HepG2 (cell line): ENCODE measurements around the gene FERMT2. TPM values are rescaled to one million over a fixed set of nuclear protein-coding genes. Genes with fewer than 3 reads are reported as not detected.

Experiments used
- ATF7-NPFF ChIP-seq: sonication (generic); formaldehyde crosslinking; IDR thresholded peaks from 2 replicates; pipeline ENCODE4 v1.8.1; 2023; ENCODE audit warnings: mild to moderate bottlenecking, low read depth, missing genetic modification reagents, moderate library complexity
- CCDC6 ChIP-seq: sonication (generic); formaldehyde crosslinking; IDR thresholded peaks from 2 replicates; pipeline ENCODE4 v1.8.1; 2022; ENCODE audit warnings: mild to moderate bottlenecking, missing genetic modification reagents, moderate library complexity
- FOXO1 ChIP-seq: sonication (generic); formaldehyde crosslinking; IDR thresholded peaks from 2 replicates; pipeline ENCODE4 v1.4.0; 2020; ENCODE audit warnings: missing genetic modification reagents
- GATAD2A ChIP-seq: IDR thresholded peaks from 2 replicates; pipeline ENCODE4 v1.6.1; 2016
- HNRNPL ChIP-seq: fragments of 200-400 bp; formaldehyde crosslinking; IDR thresholded peaks from 2 replicates; pipeline ENCODE4 v1.6.1; 2017; ENCODE audit warnings: mild to moderate bottlenecking, low read depth, low read length
- HNRNPLL ChIP-seq: fragments of 200-400 bp; formaldehyde crosslinking; IDR thresholded peaks from 2 replicates; pipeline ENCODE4 v1.6.1; 2017; ENCODE audit warnings: mild to moderate bottlenecking, low read depth, low read length; ENCODE audit not compliant: poor library complexity, severe bottlenecking
- JDP2 ChIP-seq: sonication (generic); formaldehyde crosslinking; IDR thresholded peaks from 2 replicates; pipeline ENCODE4 v1.8.1; 2022; ENCODE audit warnings: missing genetic modification reagents, borderline replicate concordance
- KAT7 ChIP-seq: IDR thresholded peaks from 2 replicates; pipeline ENCODE4 v1.6.1; 2018; ENCODE audit warnings: borderline replicate concordance, missing compliant biosample characterization
- KLF13 ChIP-seq: sonication (generic); formaldehyde crosslinking; IDR thresholded peaks from 2 replicates; pipeline ENCODE4 v1.4.0; 2020; ENCODE audit warnings: mild to moderate bottlenecking, missing genetic modification reagents
- KMT2A ChIP-seq: sonication (generic); formaldehyde crosslinking; IDR thresholded peaks from 2 replicates; pipeline ENCODE4 v1.4.0; 2020; ENCODE audit warnings: missing genetic modification reagents
- MEIS2 ChIP-seq: sonication (generic); formaldehyde crosslinking; IDR thresholded peaks from 2 replicates; pipeline ENCODE4 v1.9.0; 2021; ENCODE audit warnings: mild to moderate bottlenecking, missing genetic modification reagents
- NCOA1 ChIP-seq: sonication (generic); formaldehyde crosslinking; IDR thresholded peaks from 2 replicates; pipeline ENCODE4 v1.9.0; 2021; ENCODE audit warnings: missing genetic modification reagents
- NR3C1 ChIP-seq: sonication (generic); formaldehyde crosslinking; IDR thresholded peaks from 2 replicates; pipeline ENCODE4 v1.4.0; 2020; ENCODE audit warnings: missing genetic modification reagents
- PHF5A ChIP-seq: IDR thresholded peaks from one replicate; pipeline ENCODE4 v1.6.1; 2018; ENCODE audit warnings: low read depth, missing genetic modification reagents; ENCODE audit not compliant: unreplicated experiment
- RARA ChIP-seq: IDR thresholded peaks from 2 replicates; pipeline ENCODE4 v1.6.1; 2016; ENCODE audit warnings: missing genetic modification reagents, missing compliant biosample characterization
- SIX1 ChIP-seq: sonication (generic); formaldehyde crosslinking; IDR thresholded peaks from 2 replicates; pipeline ENCODE4 v1.4.0; 2020; ENCODE audit warnings: missing genetic modification reagents, borderline replicate concordance
- SUZ12 ChIP-seq: fragments of 150-350 bp; IDR thresholded peaks from 2 replicates; pipeline ENCODE4 v1.6.1; 2014; ENCODE audit warnings: low read depth, low read length
- TCF7L2 ChIP-seq: IDR thresholded peaks from 2 replicates; pipeline ENCODE4 v1.6.1; 2011; ENCODE audit warnings: mild to moderate bottlenecking, low read depth, low read length, moderate library complexity
- ZNF205 ChIP-seq: IDR thresholded peaks from 2 replicates; pipeline ENCODE4 v1.6.1; 2018; ENCODE audit warnings: missing biosample characterization, missing genetic modification reagents
- ZNF501 ChIP-seq: sonication (generic); formaldehyde crosslinking; IDR thresholded peaks from 2 replicates; pipeline ENCODE4 v1.5.1; 2020; ENCODE audit warnings: mild to moderate bottlenecking, moderate library complexity, missing genetic modification reagents
- ZNF598 ChIP-seq: sonication (generic); formaldehyde crosslinking; IDR thresholded peaks from 2 replicates; pipeline ENCODE4 v1.5.1; 2020; ENCODE audit warnings: mild to moderate bottlenecking, missing genetic modification reagents, borderline replicate concordance
- ZNF609 ChIP-seq: sonication (generic); formaldehyde crosslinking; IDR thresholded peaks from 2 replicates; pipeline ENCODE4 v1.4.0; 2020; ENCODE audit warnings: mild to moderate bottlenecking, missing genetic modification reagents, borderline replicate concordance
- ZNF704 ChIP-seq: sonication (generic); formaldehyde crosslinking; IDR thresholded peaks from 2 replicates; pipeline ENCODE4 v1.8.1; 2023; ENCODE audit warnings: mild to moderate bottlenecking, inconsistent platforms, moderate library complexity, missing genetic modification reagents, borderline replicate concordance
- ZNF720 ChIP-seq: sonication (generic); formaldehyde crosslinking; IDR thresholded peaks from 2 replicates; pipeline ENCODE4 v1.4.0; 2020; ENCODE audit warnings: missing genetic modification reagents
- ZNF788 ChIP-seq: sonication (generic); formaldehyde crosslinking; IDR thresholded peaks from 2 replicates; pipeline ENCODE4 v1.5.0; 2020; ENCODE audit warnings: mild to moderate bottlenecking, missing genetic modification reagents, borderline replicate concordance
- ZNF839 ChIP-seq: sonication (generic); formaldehyde crosslinking; IDR thresholded peaks from 2 replicates; pipeline ENCODE4 v1.4.0; 2020; ENCODE audit warnings: missing genetic modification reagents, mild to moderate bottlenecking, borderline replicate concordance
- ZSCAN22 ChIP-seq: sonication (generic); formaldehyde crosslinking; IDR thresholded peaks from 2 replicates; pipeline ENCODE4 v1.4.0; 2020; ENCODE audit warnings: mild to moderate bottlenecking, missing genetic modification reagents
- polyA plus RNA-seq, 8 experiments: library from polyadenylated mRNA; depleted of rRNA in 3 of 8; stranded (reverse) in 7 of 8; unstranded in 1 of 8; fragments of >200 nt; fragmentation: Illumina TruSeq in 4 of 8; extraction: Trizol in 4 of 8; gene quantifications; 2 replicates each; pipeline versions ENCODE4 v1.2.1 to v1.2.3, GENCODE V29; 2011 to 2016; ENCODE audit warnings: low read depth in 4 of 8, missing spikeins in 1 of 8, mixed read lengths in 1 of 8; ENCODE audit not compliant: insufficient read depth in 1 of 8
- total RNA-seq, 5 experiments: library from RNA; depleted of rRNA; stranded (reverse); fragments of >200 nt; fragmentation: Illumina TruSeq; extraction: Trizol; gene quantifications; 2 replicates each; pipeline ENCODE4 v1.2.3, GENCODE V29; 2016; ENCODE audit warnings: low read depth in 1 of 5
- TF ChIP-seq, protein P1 (sequence below): IDR thresholded peaks from 2 replicates; pipeline ENCODE4 v1.6.1; 2016; ENCODE audit warnings: missing genetic modification reagents, missing compliant biosample characterization

Gene FERMT2
- total and polyA plus RNA-seq, 2 of the 13 experiments (the other 11 are each of a cell fraction or from before 2014, with no cell fraction given): 36.2 to 60.4 TPM

- no peak; the same call in 1 of the 2 replicates for TF ChIP-seq JDP2
- TF ChIP-seq SIX1 (CRISPR knock-in tag): peak; percentile 90
- no peak for TF ChIP-seq ZSCAN22
- TF ChIP-seq ATF7-NPFF: no peak
- no peak for TF ChIP-seq HNRNPLL
- peak; percentile 100 for TF ChIP-seq RARA (CRISPR knock-in tag)
- no peak for TF ChIP-seq KAT7
- TF ChIP-seq ZNF205 (CRISPR knock-in tag): 0 out of 2 replicates have a peak, but pooled peaks have one; percentile 58
- no peak for TF ChIP-seq CCDC6
- TF ChIP-seq MEIS2: no peak
- TF ChIP-seq KMT2A (CRISPR knock-in tag): peak; percentile 47; the same call in 1 of the 2 replicates
- TF ChIP-seq ZNF609 (CRISPR knock-in tag): peak; percentile 97
- TF ChIP-seq KLF13 (CRISPR knock-in tag): no peak
- TF ChIP-seq ZNF704 (CRISPR knock-in tag): no peak
- TF ChIP-seq, protein P1, sequence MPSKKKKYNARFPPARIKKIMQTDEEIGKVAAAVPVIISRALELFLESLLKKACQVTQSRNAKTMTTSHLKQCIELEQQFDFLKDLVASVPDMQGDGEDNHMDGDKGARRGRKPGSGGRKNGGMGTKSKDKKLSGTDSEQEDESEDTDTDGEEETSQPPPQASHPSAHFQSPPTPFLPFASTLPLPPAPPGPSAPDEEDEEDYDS (CRISPR knock-in tag): no peak; the same call in 1 of the 2 replicates
- TF ChIP-seq GATAD2A (CRISPR knock-in tag): peak; percentile 100
- TF ChIP-seq HNRNPL: 0 out of 2 replicates have a peak, but pooled peaks have one; percentile 29
- TF ChIP-seq FOXO1 (CRISPR knock-in tag): peak; percentile 100
- TF ChIP-seq SUZ12: no peak
- TF ChIP-seq ZNF598 (CRISPR knock-in tag): no peak
- TF ChIP-seq PHF5A (CRISPR knock-in tag): peak; percentile 80
- no peak for TF ChIP-seq NR3C1 (CRISPR knock-in tag)
- no peak for TF ChIP-seq ZNF839 (CRISPR knock-in tag)
- TF ChIP-seq ZNF720 (CRISPR knock-in tag): no peak
- peak; percentile 96 for TF ChIP-seq NCOA1 (CRISPR knock-in tag)
- TF ChIP-seq TCF7L2: peak; percentile 33; the same call in 1 of the 2 replicates
- TF ChIP-seq ZNF501: no peak
- TF ChIP-seq ZNF788 (CRISPR knock-in tag): no peak
These were observed 129.0 kb downstream of the FERMT2 start (continued) for GRCh38 chr14:52821805-52822250.
